ENCODE data around the gene FAM171A1.

FAM171A1 gene

DNA sequence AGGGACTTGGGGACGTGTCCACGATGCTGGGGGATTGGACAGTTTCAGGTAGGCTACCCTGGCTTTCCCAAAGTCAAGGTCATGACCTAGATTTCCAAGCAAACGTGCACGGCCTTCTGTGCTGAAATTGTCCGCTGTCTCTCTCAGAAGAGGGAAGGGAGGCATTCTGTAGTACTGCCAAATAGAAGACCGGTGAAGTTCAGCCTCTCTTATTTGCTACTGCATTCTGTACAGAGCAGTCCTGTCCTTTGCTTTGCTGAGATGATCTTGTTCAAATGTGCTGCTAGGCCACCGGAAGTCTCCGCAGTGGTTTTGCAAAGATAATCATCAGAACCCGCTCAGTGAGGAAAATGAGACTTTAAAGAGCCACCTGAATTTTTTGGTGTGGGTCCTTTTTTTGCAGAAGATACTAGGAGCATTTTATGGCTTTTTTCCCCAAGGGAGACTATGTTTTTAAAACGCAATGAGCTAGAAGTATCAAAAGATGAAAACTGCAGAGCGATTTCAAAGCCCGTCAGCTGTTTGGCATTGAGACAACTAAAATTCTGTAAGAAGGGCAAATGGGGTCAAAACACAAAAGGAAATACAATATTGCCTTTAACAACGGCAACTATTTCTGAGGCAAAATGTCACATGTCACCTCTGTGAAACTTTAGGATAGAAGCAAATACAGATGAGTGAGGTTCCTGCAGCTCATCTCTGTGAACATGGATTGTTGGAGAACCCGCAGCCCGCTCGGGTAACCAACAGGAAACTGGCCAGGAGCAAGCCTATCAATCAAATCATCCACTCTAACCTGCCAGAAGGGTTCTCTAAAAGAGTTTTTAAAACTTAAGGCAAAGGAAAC lies 201.3 kb downstream of the FAM171A1 start:
- DNase-seq (ENCODE audit: low read depth, low spot score): no peak

DNA sequence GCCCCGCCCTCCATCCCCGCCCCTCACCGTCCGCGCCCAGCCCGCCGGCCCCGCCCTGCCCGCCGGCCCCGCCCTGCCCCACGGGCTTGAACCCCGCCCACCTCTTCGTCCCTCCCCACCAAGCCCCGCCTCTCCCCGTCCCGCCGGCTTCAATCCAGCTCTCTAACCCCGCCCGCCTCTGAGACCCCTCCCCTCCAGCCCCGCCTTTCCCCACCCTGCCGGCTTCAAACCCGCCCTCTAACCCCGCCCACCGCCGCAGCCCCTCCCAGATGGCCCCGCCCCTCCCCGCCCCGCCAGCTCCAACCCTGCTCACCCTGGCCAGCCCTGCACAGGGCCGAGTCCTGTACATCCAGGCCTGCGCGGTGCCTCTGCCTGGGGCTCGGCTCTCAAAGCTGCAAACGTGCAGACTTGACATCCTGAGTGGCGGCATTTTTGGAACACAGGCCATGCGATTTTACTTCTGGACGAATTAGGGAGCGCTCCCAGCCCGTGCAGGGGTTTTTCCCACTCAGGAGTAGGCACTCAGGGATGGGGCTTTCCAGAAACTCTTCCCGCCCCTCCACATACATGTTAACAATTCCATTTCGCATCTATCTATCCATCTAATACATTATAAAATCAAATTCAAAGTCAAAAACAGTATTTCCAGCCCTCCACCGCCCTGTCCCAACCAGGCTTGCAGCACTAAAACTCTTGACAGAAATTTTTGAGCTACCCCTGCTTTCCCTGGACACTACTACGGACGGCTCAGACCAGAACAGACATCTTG lies 202.1 kb downstream of the FAM171A1 start:
- DNase-seq (ENCODE audit: low read depth, low spot score): peak; percentile 98

DNA sequence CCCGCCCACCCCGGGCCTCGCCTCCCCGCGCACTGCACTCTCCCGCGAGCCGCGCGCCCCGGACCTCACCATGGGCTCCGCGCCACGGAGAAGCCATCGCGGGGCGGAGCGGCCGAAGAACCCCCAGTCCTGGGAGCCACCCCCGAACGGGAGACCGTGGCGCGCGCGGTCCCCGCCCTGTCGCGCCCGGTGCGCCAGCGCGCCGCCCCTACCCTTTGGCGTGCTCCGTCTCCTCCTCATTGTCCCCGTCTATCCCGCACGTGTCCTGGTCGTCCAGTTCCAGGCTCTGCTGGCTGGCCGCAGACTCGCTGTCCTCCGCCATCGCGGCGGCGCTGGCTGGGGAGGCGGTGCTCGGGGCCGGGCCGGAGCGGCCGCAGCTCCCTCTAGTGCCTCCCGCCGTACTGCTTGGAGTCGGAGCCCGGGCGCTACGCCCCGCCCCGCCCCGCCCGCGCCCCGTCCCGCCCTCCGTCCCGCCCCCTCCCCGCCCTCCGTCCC lies 202.8 kb downstream of the FAM171A1 start, which contains the start of gene NMT2:
Gene NMT2 (minus strand): TSS at position 403 of the 495 bp plus-strand sequence. CDS start 81 bp downstream, at position 322.
- DNase-seq (ENCODE audit: low read depth, low spot score): no peak

DNA sequence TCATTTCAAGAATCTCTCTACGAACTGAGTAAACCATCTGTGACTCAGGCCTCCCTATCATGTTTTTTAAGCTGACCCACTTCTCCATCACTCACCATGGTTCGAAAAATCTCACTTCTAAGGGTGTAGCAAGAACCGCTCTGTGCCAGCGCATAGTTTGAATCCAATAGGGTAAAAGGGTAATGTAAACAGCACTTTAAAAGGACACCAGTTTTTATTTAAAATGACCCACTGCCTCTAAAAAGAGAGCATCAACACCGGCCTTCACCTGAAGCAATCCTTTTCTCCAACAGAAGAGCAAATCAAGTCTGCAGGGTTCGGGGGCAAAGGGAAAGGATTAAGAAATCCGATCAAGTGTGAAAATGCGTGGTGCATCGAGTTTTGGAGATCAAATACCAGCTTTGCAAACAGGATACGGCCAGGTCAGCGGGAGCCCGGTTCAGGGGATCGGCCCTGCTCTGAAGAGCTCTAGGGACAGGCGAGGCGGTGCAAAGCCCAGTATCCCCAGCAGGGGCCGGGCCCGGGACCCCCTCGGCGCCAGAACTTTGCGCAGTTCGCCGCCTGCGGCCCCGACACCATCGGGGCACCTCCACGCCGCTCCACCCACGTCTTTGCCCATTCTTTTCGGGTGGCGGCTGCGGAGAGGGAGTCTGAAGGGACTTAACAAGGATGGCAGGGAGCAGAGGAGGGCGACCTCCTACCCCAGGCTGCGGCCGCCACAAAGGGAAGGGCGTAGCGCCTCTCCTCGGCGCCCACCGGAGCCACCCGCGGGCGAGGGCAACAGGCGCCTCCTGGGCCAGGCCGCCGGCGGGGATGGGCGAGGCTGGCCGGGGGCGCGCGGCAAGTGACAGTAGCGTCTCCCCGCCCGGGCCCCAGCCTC lies 203.4 kb downstream of the FAM171A1 start:
- DNase-seq (ENCODE audit: low read depth, low spot score): peak; percentile 81

DNA sequence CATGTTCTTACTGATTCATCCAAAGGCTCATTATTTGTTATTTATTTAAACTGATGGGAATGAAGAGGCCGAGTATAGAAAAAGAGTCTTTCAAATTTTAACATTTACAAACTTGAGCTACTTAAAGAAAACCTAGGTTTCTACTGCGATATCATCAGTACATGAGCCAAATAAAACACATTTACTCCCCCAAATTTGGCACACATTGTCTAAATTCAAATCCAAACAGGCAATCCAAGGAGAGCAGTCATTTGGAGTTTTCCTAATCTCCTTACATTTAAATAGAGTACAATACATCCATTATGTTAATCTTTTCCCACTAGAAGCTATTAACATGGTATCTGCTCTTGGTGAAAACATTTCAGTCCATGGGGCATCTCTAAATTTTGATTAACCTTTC lies 204.8 kb downstream of the FAM171A1 start:
- DNase-seq (ENCODE audit: low read depth, low spot score): peak; percentile 32

DNA sequence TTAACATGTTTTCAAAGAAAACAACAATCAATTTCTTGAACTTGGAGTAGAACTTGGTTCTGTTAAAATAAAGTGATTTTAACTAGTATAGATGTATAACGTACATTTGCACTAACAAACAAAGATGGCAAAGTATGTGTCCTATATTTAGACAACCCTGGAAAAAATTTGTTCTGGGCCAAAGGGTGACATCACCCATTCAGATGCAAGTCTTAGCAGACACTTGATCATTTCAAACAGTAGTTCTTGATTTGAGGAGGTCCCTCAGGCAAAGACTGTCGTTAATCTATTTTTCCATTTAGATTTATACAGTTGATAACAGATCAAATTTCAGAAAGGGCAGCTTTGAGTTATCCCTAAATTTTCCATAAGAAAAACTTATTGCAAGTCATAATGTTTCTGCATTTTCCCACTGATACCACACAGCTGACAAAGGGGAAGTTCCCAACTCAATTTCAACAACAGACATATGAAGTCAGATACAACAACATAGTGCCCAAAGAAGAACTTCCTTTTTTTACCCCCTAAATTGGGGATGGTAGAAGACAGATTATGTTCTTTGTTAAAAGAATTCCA lies 207.7 kb downstream of the FAM171A1 start:
- no peak for DNase-seq (ENCODE audit: low read depth, low spot score)
